HG02885 (cell line): ENCODE results near the gene RHEBL1.
"Not testable (repeated sequence)": the region's sequence is repeated elsewhere in the genome, so short reads cannot be mapped to it uniquely, and the experiment has no call there.

Experiments used
- ATAC-seq: cut with Tn5 transposase; IDR thresholded peaks from one replicate; pipeline ENCODE4 v1.9.1; 2021; ENCODE audit warnings: mild to moderate bottlenecking; ENCODE audit not compliant: unreplicated experiment, poor library complexity

Gene RHEBL1

GRCh38 chr12:49089821-49090773 lies 20.3 kb upstream of the RHEBL1 start:
- ATAC-seq = no peak

- ATAC-seq = no peak
These were observed 19.2 kb upstream of the RHEBL1 start for GRCh38 chr12:49088932-49089330.

GRCh38 chr12:49088150-49088931 lies 18.6 kb upstream of the RHEBL1 start:
- ATAC-seq = peak; percentile 89

GRCh38 chr12:49086116-49086515 lies 16.3 kb upstream of the RHEBL1 start:
- ATAC-seq = no peak

- no peak for ATAC-seq
These were observed 14.7 kb upstream of the RHEBL1 start for GRCh38 chr12:49084438-49084837.

GRCh38 chr12:49079793-49080192 lies 10.0 kb upstream of the RHEBL1 start:
- ATAC-seq = no peak

GRCh38 chr12:49070971-49071370 lies 1.2 kb upstream of the RHEBL1 start:
- ATAC-seq = no peak

- no peak for ATAC-seq
These were observed 786 bp downstream of the RHEBL1 start for GRCh38 chr12:49068879-49069506.

- ATAC-seq = no peak
These were observed 3.7 kb downstream of the RHEBL1 start for GRCh38 chr12:49066120-49066519.

GRCh38 chr12:49064767-49065152 lies 5.0 kb downstream of the RHEBL1 start:
- no peak for ATAC-seq

- not testable (repeated sequence) for ATAC-seq
These were observed 7.9 kb downstream of the RHEBL1 start for GRCh38 chr12:49061916-49062315.

- peak; percentile 11 for ATAC-seq
These were observed 8.6 kb downstream of the RHEBL1 start for GRCh38 chr12:49061157-49061650.

GRCh38 chr12:49060237-49061156 lies 9.3 kb downstream of the RHEBL1 start, which contains the start of gene KMT2D:
TSS of gene KMT2D (minus strand) at chr12:49060794. CDS start at chr12:49055324, 5,470 bp downstream.
- ATAC-seq = peak; percentile 47

GRCh38 chr12:49059299-49060171 lies 10.2 kb downstream of the RHEBL1 start:
- peak; percentile 14 for ATAC-seq

- no peak for ATAC-seq
These were observed 10.8 kb downstream of the RHEBL1 start for GRCh38 chr12:49059045-49059298.

GRCh38 chr12:49058366-49059044 lies 11.3 kb downstream of the RHEBL1 start:
- ATAC-seq = no peak

GRCh38 chr12:49057888-49058287 lies 11.9 kb downstream of the RHEBL1 start:
- no peak for ATAC-seq
